K562 (cell line): ENCODE measurements around the gene CDCA5. TPM values are rescaled to one million over a fixed set of nuclear protein-coding genes. Genes with fewer than 3 reads are reported as not detected.

ENCODE experiments used
- AFF1 ChIP-seq, 2 experiments: fragments of 450-650 bp; IDR thresholded peaks; 2 replicates each; pipeline ENCODE4 v1.6.1; 2018; ENCODE audit warnings: mild to moderate bottlenecking in 2 of 2, low read depth in 1 of 2; ENCODE audit not compliant: partially characterized antibody in 2 of 2
- DNMT1 ChIP-seq: fragments of 450-650 bp; IDR thresholded peaks from 2 replicates; pipeline ENCODE4 v1.6.1; 2016; ENCODE audit warnings: antibody characterized with exemption, mild to moderate bottlenecking
- ERF ChIP-seq: fragments of 450-650 bp; formaldehyde crosslinking; IDR thresholded peaks from 2 replicates; pipeline ENCODE4 v1.4.0; 2020; ENCODE audit warnings: mild to moderate bottlenecking, mixed read lengths
- FOXM1 ChIP-seq, 2 experiments: fragments of 450-650 bp in 1 of 2; sonication (generic) in 1 of 2; formaldehyde crosslinking in 1 of 2; IDR thresholded peaks; 2 replicates each; pipeline versions ENCODE4 v1.6.1 to v1.9.0; 2017 to 2022; ENCODE audit warnings: low read depth in 2 of 2, mild to moderate bottlenecking in 2 of 2, missing genetic modification reagents in 1 of 2, moderate library complexity in 1 of 2
- MEF2D ChIP-seq: conservative IDR thresholded peaks from 2 replicates; pipeline ENCODE4 v1.6.1; 2016; ENCODE audit warnings: low read depth, missing genetic modification characterization, missing compliant biosample characterization
- MEIS2 ChIP-seq: fragments of 450-650 bp; IDR thresholded peaks from 2 replicates; pipeline ENCODE4 v1.6.1; 2014; ENCODE audit warnings: mild to moderate bottlenecking; ENCODE audit not compliant: partially characterized antibody
- MTA2 ChIP-seq: fragments of 450-650 bp; IDR thresholded peaks from 2 replicates; pipeline ENCODE4 v1.6.1; 2016; ENCODE audit warnings: low read depth
- MXI1 ChIP-seq: IDR thresholded peaks from 2 replicates; pipeline ENCODE4 v1.6.1; 2011; ENCODE audit warnings: low read depth, mild to moderate bottlenecking, improper control_type of control experiment, low read length
- NFE2L1 ChIP-seq: fragments of 450-650 bp; IDR thresholded peaks from 2 replicates; pipeline ENCODE4 v1.6.1; 2016; ENCODE audit warnings: missing genetic modification characterization, low read depth, mild to moderate bottlenecking, missing compliant biosample characterization, moderate library complexity, borderline replicate concordance
- NR1H2 ChIP-seq: sonication (generic); formaldehyde crosslinking; IDR thresholded peaks from 2 replicates; pipeline ENCODE4 v1.4.0; 2020; ENCODE audit warnings: mild to moderate bottlenecking, missing genetic modification reagents
- NRF1 ChIP-seq, 2 experiments: fragments of 450-650 bp; IDR thresholded peaks in 1 of 2; conservative IDR thresholded peaks in 1 of 2; 2 replicates each; pipeline ENCODE4 v1.6.1; 2014; ENCODE audit warnings: mild to moderate bottlenecking in 2 of 2
- POU5F1 ChIP-seq: fragments of 150-350 bp; IDR thresholded peaks from 2 replicates; pipeline ENCODE4 v1.6.1; 2014; ENCODE audit warnings: borderline replicate concordance, low read length, low read depth, mild to moderate bottlenecking; ENCODE audit not compliant: partially characterized antibody
- RBFOX2 ChIP-seq: fragments of 200-400 bp; formaldehyde crosslinking; IDR thresholded peaks from 2 replicates; pipeline ENCODE4 v1.6.1; 2017; ENCODE audit warnings: low read depth, mild to moderate bottlenecking, low read length, moderate library complexity
- RHOXF2B ChIP-seq: fragments of 250-450 bp; sonication (Bioruptor Pico); conservative IDR thresholded peaks from 2 replicates; pipeline ENCODE4 v1.5.1; 2021
- SMARCA5 ChIP-seq: fragments of 450-650 bp; IDR thresholded peaks from 2 replicates; pipeline ENCODE4 v1.6.1; 2016
- SMARCB1 ChIP-seq: IDR thresholded peaks from 2 replicates; pipeline ENCODE4 v1.6.1; 2011; ENCODE audit warnings: improper control_type of control experiment, low read depth; ENCODE audit not compliant: insufficient read length
- ZBED1 ChIP-seq: IDR thresholded peaks from 2 replicates; pipeline ENCODE4 v1.6.1; 2014
- ZBTB12 ChIP-seq: fragments of 250-450 bp; sonication (Bioruptor Pico); IDR thresholded peaks from 2 replicates; pipeline ENCODE4 v1.4.0; 2020
- ZNF280A ChIP-seq: fragments of 450-650 bp; IDR thresholded peaks from 2 replicates; pipeline ENCODE4 v1.6.1; 2018; ENCODE audit warnings: mild to moderate bottlenecking, low read depth; ENCODE audit not compliant: partially characterized antibody
- ZNF561 ChIP-seq: fragments of 450-650 bp; formaldehyde crosslinking; conservative IDR thresholded peaks from 2 replicates; pipeline ENCODE4 v1.4.0; 2020; ENCODE audit warnings: mild to moderate bottlenecking, moderate library complexity
- ZNF707 ChIP-seq: fragments of 250-450 bp; sonication (Bioruptor Pico); conservative IDR thresholded peaks from 2 replicates; pipeline ENCODE4 v1.8.0; 2022; ENCODE audit warnings: inconsistent platforms, mild to moderate bottlenecking, moderate library complexity
- polyA plus RNA-seq, 8 experiments: library from polyadenylated mRNA; depleted of rRNA in 4 of 8; stranded (reverse) in 5 of 8; unstranded in 3 of 8; fragments of >200 nt; fragmentation: Nextera tagmentation in 2 of 8; fragmentation: Illumina TruSeq in 1 of 8; extraction: Ambion mirVana in 2 of 8; extraction: Trizol in 1 of 8; gene quantifications; 2 replicates each; pipeline versions ENCODE4 v1.2.1 to v1.2.3, GENCODE V29; 2011 to 2014; ENCODE audit warnings: inconsistent platforms in 1 of 8, missing spikeins in 1 of 8
- total RNA-seq, 7 experiments: library from RNA; depleted of rRNA in 6 of 7; stranded (reverse); fragments of >200 nt in 6 of 7; fragmentation: Illumina TruSeq in 2 of 7; extraction: Trizol in 2 of 7; gene quantifications; 2 replicates each; pipeline versions ENCODE4 v1.2.1 to v1.2.3, GENCODE V29; 2011 to 2021; ENCODE audit warnings: low replicate concordance in 1 of 7

Gene CDCA5
- total and polyA plus RNA-seq, 9 of the 15 experiments (the other 6 are each of a cell fraction or from before 2014, with no cell fraction given): 18.9 to 94.3 (median 64.6) TPM

- TF ChIP-seq AFF1 (IDR thresholded peaks at IDR 0.05; ENCODE audit: low read depth in 1 of 2, partially characterized antibody in 2 of 2) (no peak), ERF (CRISPR knock-in tag) (no peak), POU5F1 (no peak), ZBTB12 (no peak), NR1H2 (CRISPR knock-in tag) (peak; percentile 54; the same call in 1 of the 2 replicates), NFE2L1 (no peak), SMARCB1 (no peak), MTA2 (no peak), DNMT1 (no peak), MEIS2 (peak; percentile 10), ZNF561 (no peak), FOXM1 (IDR thresholded peaks at IDR 0.05; ENCODE audit: low read depth) (no peak), FOXM1 (CRISPR knock-in tag; IDR thresholded peaks at IDR 0.05; ENCODE audit: low read depth) (no peak), ZNF707 (CRISPR knock-in tag) (no peak), RHOXF2B (CRISPR knock-in tag) (no peak), ZNF280A (no peak), ZBED1 (no peak), SMARCA5 (no peak), RBFOX2 (no peak), MXI1 (no peak), NRF1 (conservative IDR thresholded peaks at IDR 0.05 in 1 of 2, IDR thresholded peaks at IDR 0.05 in 1 of 2) (no peak), MEF2D (tag) (0 out of 2 replicates have a peak, but pooled peaks have one; percentile 39)
Observed at GRCh38 chr11:65059959-65060824, 23.6 kb downstream of the CDCA5 start (continued).
